ENCODE measurements around the gene CTDSPL2.
"Not testable (repeated sequence)": the region's sequence is repeated elsewhere in the genome, so short reads cannot be mapped to it uniquely, and the experiment has no call there.

CTDSPL2 gene

GRCh38 chr15:44541282-44541958, 114.0 kb downstream of the CTDSPL2 start:
- FAIRE-seq = no peak

GRCh38 chr15:44542596-44542995, 115.2 kb downstream of the CTDSPL2 start:
- FAIRE-seq = no peak

- not testable (repeated sequence) for FAIRE-seq
Observed at GRCh38 chr15:44544745-44545144, 117.3 kb downstream of the CTDSPL2 start.

GRCh38 chr15:44545913-44546802, 118.7 kb downstream of the CTDSPL2 start:
- no peak for FAIRE-seq

GRCh38 chr15:44549152-44549551, 121.7 kb downstream of the CTDSPL2 start:
- not testable (repeated sequence) for FAIRE-seq

GRCh38 chr15:44550256-44550655, 122.8 kb downstream of the CTDSPL2 start:
- FAIRE-seq = peak; percentile 37

- FAIRE-seq = no peak
Observed at GRCh38 chr15:44550734-44551133, 123.3 kb downstream of the CTDSPL2 start.

GRCh38 chr15:44554934-44555723, 127.7 kb downstream of the CTDSPL2 start:
- no peak for FAIRE-seq

GRCh38 chr15:44560926-44561325, 133.5 kb downstream of the CTDSPL2 start:
- FAIRE-seq = not testable (repeated sequence)

- no peak for FAIRE-seq
Observed at GRCh38 chr15:44565387-44566154, 138.1 kb downstream of the CTDSPL2 start.

- no peak for FAIRE-seq
Observed at GRCh38 chr15:44566155-44566540, 138.7 kb downstream of the CTDSPL2 start.

- FAIRE-seq = no peak
Observed at GRCh38 chr15:44568338-44568737, 140.9 kb downstream of the CTDSPL2 start.

- no peak for FAIRE-seq
Observed at GRCh38 chr15:44569316-44569715, 141.9 kb downstream of the CTDSPL2 start.

GRCh38 chr15:44570361-44570760, 142.9 kb downstream of the CTDSPL2 start:
- FAIRE-seq = no peak

GRCh38 chr15:44573386-44573785, 146.0 kb downstream of the CTDSPL2 start:
- no peak for FAIRE-seq

GRCh38 chr15:44574734-44575133, 147.3 kb downstream of the CTDSPL2 start:
- FAIRE-seq = no peak

All from A204.1 (cell line).